NT2/D1 (cell line): Measurements from ENCODE around the gene ZIC2.

ENCODE experiments used
- SUZ12 ChIP-seq: IDR thresholded peaks from 2 replicates; pipeline ENCODE4 v1.6.1; 2011; ENCODE audit not compliant: insufficient read length, insufficient read depth; ENCODE audit errors: extremely low read depth
- YY1 ChIP-seq: IDR thresholded peaks from 2 replicates; pipeline ENCODE4 v1.6.1; 2011; ENCODE audit not compliant: insufficient read length, insufficient read depth

- TF ChIP-seq YY1 (no peak), SUZ12 (no peak)
Observed at GRCh38 chr13:99976575-99976974, 5.0 kb upstream of the ZIC2 start.
